ENCODE results near the gene THRB.

DNA sequence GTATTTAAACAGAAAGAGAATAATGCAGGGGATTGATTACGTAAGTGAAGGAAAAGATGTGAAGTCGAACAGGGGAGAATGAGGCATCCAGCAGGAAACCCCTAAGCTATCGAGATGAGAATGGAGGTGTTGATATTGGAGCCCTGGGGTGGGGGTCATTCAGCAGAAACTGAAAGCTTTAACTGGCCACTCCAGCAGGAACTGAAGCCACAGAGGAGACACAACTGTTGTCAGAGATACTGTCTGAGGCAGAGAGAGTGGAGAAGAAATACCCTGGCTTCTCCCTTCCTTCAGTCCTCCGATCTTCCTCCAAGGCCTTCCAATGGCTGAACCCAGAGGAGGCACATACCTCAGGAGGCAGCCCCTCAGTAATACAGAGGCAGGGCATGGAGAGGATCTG lies 152.4 kb downstream of the THRB start:
- TF ChIP-seq, protein P1, sequence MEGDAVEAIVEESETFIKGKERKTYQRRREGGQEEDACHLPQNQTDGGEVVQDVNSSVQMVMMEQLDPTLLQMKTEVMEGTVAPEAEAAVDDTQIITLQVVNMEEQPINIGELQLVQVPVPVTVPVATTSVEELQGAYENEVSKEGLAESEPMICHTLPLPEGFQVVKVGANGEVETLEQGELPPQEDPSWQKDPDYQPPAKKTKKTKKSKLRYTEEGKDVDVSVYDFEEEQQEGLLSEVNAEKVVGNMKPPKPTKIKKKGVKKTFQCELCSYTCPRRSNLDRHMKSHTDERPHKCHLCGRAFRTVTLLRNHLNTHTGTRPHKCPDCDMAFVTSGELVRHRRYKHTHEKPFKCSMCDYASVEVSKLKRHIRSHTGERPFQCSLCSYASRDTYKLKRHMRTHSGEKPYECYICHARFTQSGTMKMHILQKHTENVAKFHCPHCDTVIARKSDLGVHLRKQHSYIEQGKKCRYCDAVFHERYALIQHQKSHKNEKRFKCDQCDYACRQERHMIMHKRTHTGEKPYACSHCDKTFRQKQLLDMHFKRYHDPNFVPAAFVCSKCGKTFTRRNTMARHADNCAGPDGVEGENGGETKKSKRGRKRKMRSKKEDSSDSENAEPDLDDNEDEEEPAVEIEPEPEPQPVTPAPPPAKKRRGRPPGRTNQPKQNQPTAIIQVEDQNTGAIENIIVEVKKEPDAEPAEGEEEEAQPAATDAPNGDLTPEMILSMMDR (IDR thresholded peaks at IDR 0.05) = no peak
- TF ChIP-seq POLR2A (IDR thresholded peaks at IDR 0.05) = no peak

All from heart left ventricle (tissue), 13 donors.